Tibial nerve (tissue), 4 donors: Measurements from ENCODE around the gene PFAS. TPM values are rescaled to one million over a fixed set of nuclear protein-coding genes. Genes with fewer than 3 reads are reported as not detected.
"Not testable (repeated sequence)": the region's sequence is repeated elsewhere in the genome, so short reads cannot be mapped to it uniquely, and the experiment has no call there.

Experiments
- DNase-seq, 2 donors: peaks; one replicate each; pipeline ENCODE4 v3.0.0-alpha.2; 2019; ENCODE audit warnings: low spot score in 2 of 2
- H3K27ac ChIP-seq, 4 donors: fragments of 200-600 bp; sonication (generic) in 3 of 4; one replicate each; pipeline ENCODE4 v1.5.1; 2017 to 2019; ENCODE audit warnings: mild to moderate bottlenecking in 1 of 4
- H3K27me3 ChIP-seq, 2 donors: fragments of 200-600 bp; sonication (generic) in 1 of 2; one replicate each; pipeline versions ENCODE4 v1.5.1 to v1.6.0; 2017 to 2019
- H3K36me3 ChIP-seq, 3 donors: fragments of 200-600 bp; sonication (generic); one replicate each; pipeline ENCODE4 v1.5.1; 2018 to 2019
- H3K4me1 ChIP-seq, 4 donors: fragments of 200-600 bp; sonication (generic) in 3 of 4; one replicate each; pipeline ENCODE4 v1.5.1; 2017 to 2019
- H3K4me3 ChIP-seq, 4 donors: fragments of 200-600 bp; sonication (generic) in 3 of 4; one replicate each; pipeline ENCODE4 v1.5.1; 2017 to 2019; ENCODE audit warnings: mild to moderate bottlenecking in 1 of 4, moderate library complexity in 1 of 4
- H3K9me3 ChIP-seq, 4 donors: fragments of 200-600 bp; sonication (generic) in 3 of 4; one replicate each; pipeline ENCODE4 v1.5.1; 2017 to 2019
- EP300 ChIP-seq, 2 donors: sonication (generic); formaldehyde crosslinking; IDR thresholded peaks; one replicate each; pipeline ENCODE4 v1.6.1; 2017; ENCODE audit warnings: antibody characterized with exemption in 2 of 2, mild to moderate bottlenecking in 1 of 2
- POLR2A ChIP-seq, 2 donors: fragments of 450-650 bp; IDR thresholded peaks; one replicate each; pipeline ENCODE4 v1.6.1; 2017; ENCODE audit warnings: antibody characterized with exemption in 2 of 2, mild to moderate bottlenecking in 2 of 2, moderate library complexity in 2 of 2
- WGBS, 2 donors: methylation state at CpG; one replicate each; pipeline ENCODE4 v1.1.5; 2018; 5-methylcytosine and 5-hydroxymethylcytosine counted together
- total RNA-seq, 4 donors: library from RNA; depleted of rRNA; stranded (reverse); fragments of >200 nt; gene quantifications; one replicate each; pipeline ENCODE4 v1.1.0, GENCODE V29; 2016
- TF ChIP-seq, protein P1 (sequence below), 5 experiments: fragments of 200-600 bp in 3 of 5; fragments of 450-650 bp in 2 of 5; sonication (generic) in 3 of 5; IDR thresholded peaks; one replicate each; pipeline ENCODE4 v1.5.1; 2016 to 2019; ENCODE audit warnings: antibody characterized with exemption in 5 of 5, mild to moderate bottlenecking in 3 of 5, moderate library complexity in 2 of 5

Gene PFAS
- total RNA-seq, 4 donors from 2014 or later: 19.2 to 39.9 (median 29.5) TPM

DNA sequence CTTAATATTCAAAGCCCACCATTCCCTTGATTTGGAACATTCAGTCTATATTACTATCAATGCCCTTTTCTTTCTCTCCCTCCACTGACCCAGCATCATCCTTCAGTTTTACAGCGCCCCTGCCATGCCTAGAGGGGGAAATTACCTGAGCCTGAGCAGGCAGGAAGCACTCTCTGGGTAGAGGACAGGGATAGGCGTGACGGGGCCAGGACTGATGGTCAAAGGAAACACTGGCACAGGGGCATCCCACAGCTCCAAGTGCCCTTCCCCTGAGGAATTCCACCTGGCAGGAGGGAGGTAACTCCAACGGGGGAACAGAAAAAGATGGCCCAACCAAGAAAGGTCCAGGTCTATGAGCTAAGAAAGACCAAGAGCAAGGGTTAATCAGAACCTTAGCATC lies 11.2 kb upstream of the PFAS start:
- no peak overlapping the region for H3K4me3 ChIP-seq
- TF ChIP-seq EP300 (IDR thresholded peaks at IDR 0.05): no peak
- TF ChIP-seq, protein P1, sequence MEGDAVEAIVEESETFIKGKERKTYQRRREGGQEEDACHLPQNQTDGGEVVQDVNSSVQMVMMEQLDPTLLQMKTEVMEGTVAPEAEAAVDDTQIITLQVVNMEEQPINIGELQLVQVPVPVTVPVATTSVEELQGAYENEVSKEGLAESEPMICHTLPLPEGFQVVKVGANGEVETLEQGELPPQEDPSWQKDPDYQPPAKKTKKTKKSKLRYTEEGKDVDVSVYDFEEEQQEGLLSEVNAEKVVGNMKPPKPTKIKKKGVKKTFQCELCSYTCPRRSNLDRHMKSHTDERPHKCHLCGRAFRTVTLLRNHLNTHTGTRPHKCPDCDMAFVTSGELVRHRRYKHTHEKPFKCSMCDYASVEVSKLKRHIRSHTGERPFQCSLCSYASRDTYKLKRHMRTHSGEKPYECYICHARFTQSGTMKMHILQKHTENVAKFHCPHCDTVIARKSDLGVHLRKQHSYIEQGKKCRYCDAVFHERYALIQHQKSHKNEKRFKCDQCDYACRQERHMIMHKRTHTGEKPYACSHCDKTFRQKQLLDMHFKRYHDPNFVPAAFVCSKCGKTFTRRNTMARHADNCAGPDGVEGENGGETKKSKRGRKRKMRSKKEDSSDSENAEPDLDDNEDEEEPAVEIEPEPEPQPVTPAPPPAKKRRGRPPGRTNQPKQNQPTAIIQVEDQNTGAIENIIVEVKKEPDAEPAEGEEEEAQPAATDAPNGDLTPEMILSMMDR (IDR thresholded peaks at IDR 0.05): no peak
- no peak for TF ChIP-seq POLR2A (IDR thresholded peaks at IDR 0.05)
- no peak for DNase-seq
- no peaks in the 10 kb centered on the region for H3K4me1 ChIP-seq
- H3K27me3 ChIP-seq: no peaks in the 10 kb centered on the region
- 90 to 91% methylated on average over 4 of the region's 4 CpGs for WGBS, 2 donors
- peaks cover 5 to 84% (median 22%) of the 10 kb centered on the region in 3 donors for H3K36me3 ChIP-seq
- H3K27ac ChIP-seq: no peak overlapping the region
- no peaks in the 10 kb centered on the region for H3K9me3 ChIP-seq

DNA sequence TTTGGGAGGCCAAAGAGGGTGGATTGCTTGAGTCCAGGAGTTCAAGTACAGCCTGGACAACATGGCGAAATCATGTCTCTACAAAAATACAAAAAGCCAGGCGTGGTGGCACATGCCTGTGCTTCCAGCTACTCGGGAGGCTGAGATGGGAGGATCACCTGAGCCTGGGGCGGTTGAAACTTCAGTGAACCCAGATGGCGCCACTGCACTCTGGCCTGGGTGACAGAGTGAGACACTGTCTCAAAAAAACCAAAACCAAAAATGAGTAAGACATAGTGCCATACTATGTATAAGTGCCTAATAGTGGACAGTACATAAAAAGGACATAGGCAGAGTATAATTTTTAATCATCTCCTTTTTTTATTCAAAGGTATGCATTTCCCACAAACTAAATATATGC lies 5.3 kb upstream of the PFAS start:
- no peaks in the 10 kb centered on the region for H3K27me3 ChIP-seq
- no peak overlapping the region for H3K4me3 ChIP-seq
- 93 to 96% methylated on average over 5 of the region's 5 CpGs for WGBS, 2 donors
- H3K4me1 ChIP-seq: peaks cover 0 to 10% (median 2%) of the 10 kb centered on the region in 4 donors
- TF ChIP-seq EP300 (IDR thresholded peaks at IDR 0.05): no peak
- H3K27ac ChIP-seq: no peak overlapping the region
- DNase-seq: no peak
- H3K9me3 ChIP-seq: no peaks in the 10 kb centered on the region
- H3K36me3 ChIP-seq: peaks cover 0 to 48% (median 0%) of the 10 kb centered on the region in 3 donors

DNA sequence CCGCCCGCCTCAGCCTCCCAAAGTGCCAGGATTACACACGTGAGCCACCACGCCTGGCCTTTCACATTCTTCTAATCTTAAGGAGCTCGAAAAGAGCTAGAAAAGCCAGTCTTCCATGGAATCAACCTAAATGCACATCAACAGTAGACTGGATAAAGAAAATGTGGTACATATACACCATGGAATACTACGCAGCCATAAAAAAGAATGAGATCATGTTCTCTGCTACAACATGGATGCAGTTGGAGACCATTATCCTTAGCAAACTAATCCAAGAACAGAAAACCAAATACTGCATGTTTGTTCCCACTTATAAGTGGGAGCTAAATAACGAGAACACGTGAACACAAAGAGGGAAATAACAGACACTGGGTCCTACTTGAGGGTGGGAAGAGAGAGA lies 4.3 kb upstream of the PFAS start:
- DNase-seq: no peak

DNA sequence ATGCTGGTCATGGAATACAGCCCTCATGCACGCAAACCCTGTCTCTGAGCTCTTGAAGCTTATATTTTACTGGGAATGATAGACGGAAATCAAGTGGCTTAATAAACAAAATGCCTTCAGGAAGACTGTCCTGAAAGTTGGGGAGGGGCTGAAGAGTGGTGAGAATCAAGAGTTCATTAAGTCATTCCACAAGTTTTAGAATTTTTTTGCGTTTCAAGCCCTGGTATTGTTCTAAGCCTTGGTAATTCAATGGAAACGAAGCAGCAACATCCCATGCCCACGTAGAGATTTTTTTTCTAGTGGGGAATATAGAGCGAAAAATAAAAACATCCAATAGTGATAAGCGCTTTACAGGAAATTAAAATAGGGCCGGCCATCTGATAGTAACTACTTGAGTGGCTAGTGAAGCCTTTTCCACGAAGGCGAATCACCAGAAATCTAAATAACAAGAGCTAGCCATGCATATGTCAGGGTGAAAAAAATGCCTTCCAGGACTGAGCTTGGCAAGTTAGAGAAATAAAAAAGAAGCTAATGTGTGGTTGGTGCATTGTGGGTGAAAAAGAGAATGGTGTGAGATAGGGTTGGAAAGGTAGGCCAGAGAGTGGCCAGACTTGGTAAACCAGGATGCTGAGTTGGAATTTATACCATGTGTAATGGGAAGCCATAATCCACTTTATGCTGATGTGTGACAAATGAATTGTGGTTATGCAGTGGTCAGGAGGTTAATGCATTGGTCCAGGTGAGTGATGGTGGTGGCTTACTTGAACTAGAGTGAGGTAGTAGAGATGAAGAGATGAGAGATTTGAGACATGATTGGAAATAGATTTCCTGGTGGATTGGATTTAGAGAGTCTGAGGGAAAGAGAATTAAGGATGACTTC lies 772 bp downstream of the PFAS start:
- Histone ChIP-seq H3K4me1 (peaks cover 0 to 20% (median 10%) of the 10 kb centered on the region in 4 donors), H3K36me3 (peaks cover 0 to 23% (median 0%) of the 10 kb centered on the region in 3 donors), H3K27me3 (no peaks in the 10 kb centered on the region), H3K27ac (peak overlapping the region; percentile 97 to 99 (median 98)), H3K4me3 (peak overlapping the region; percentile 59 to 93 (median 83)), H3K9me3 (no peaks in the 10 kb centered on the region)
- TF ChIP-seq, protein P1 (IDR thresholded peaks at IDR 0.05): no peak
- TF ChIP-seq POLR2A (IDR thresholded peaks at IDR 0.05) (no peak), EP300 (IDR thresholded peaks at IDR 0.05) (no peak)
- DNase-seq: no peak
- WGBS, 2 donors: 13% methylated on average over 10 of the region's 10 CpGs

More for the DNA sequence above, 4.3 kb upstream of the PFAS start:
- Histone ChIP-seq H3K36me3 (peaks cover 0 to 39% (median 0%) of the 10 kb centered on the region in 3 donors), H3K27ac (no peak overlapping the region), H3K4me3 (no peak overlapping the region), H3K9me3 (no peaks in the 10 kb centered on the region), H3K4me1 (peaks cover 0 to 15% (median 7%) of the 10 kb centered on the region in 4 donors), H3K27me3 (no peaks in the 10 kb centered on the region)
- 95 to 96% methylated on average over 8 of the region's 8 CpGs for WGBS, 2 donors
- TF ChIP-seq POLR2A (IDR thresholded peaks at IDR 0.05): no peak
- TF ChIP-seq EP300 (IDR thresholded peaks at IDR 0.05): no peak
- TF ChIP-seq, protein P1 (IDR thresholded peaks at IDR 0.05): no peak

DNA sequence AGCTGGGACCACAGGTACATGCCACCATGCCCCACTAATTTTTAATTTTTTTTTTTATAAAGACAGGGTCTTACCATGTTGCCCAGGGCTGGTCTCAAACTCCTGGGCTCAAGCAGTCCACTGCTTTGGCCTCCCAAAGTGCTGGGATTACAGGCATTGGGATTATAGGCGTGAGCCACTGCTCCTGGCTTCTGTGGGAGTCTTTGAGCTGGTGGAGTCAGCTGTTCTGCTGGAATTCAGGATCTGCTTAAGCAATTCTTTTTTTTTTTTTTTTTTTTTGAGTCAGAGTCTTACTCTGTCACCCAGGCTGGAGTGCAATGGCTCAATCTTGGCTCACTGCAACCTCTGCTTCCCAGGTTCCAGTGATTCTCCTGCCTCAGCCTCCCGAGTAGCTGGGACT lies 2.3 kb downstream of the PFAS start:
- DNase-seq, H3K27me3 ChIP-seq, H3K9me3 ChIP-seq, H3K4me3 ChIP-seq, H3K27ac ChIP-seq: not testable (repeated sequence)
- H3K36me3 ChIP-seq: peaks cover 0 to 27% (median 5%) of the 10 kb centered on the region in 3 donors
- 76 to 82% methylated on average over 2 of the region's 2 CpGs for WGBS, 2 donors
- H3K4me1 ChIP-seq: peaks cover 0 to 17% (median 10%) of the 10 kb centered on the region in 4 donors

DNA sequence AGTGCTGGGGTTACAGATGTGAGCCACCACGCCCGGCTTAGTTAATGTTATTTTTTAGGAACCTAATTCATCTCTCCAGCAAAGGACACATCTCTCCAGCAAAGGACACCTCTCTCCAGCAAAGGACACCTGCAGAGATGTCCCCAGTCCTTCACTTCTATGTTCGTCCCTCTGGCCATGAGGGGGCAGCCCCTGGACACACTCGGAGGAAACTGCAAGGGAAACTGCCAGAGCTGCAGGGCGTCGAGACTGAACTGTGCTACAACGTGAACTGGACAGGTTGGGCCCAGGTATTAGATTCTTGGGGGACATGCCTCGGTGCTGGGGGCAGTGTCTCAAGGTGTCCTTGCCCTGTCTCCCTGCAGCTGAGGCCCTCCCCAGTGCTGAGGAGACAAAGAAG lies 4.7 kb downstream of the PFAS start:
- peaks cover 0 to 51% (median 5%) of the 10 kb centered on the region in 3 donors for H3K36me3 ChIP-seq

More for the DNA sequence above, 4.7 kb downstream of the PFAS start:
- Histone ChIP-seq H3K27ac (no peak overlapping the region), H3K4me3 (no peak overlapping the region), H3K27me3 (no peaks in the 10 kb centered on the region), H3K4me1 (peaks cover 0 to 10% (median 8%) of the 10 kb centered on the region in 4 donors), H3K9me3 (no peaks in the 10 kb centered on the region)
- WGBS, 2 donors: 73 to 93% methylated on average over 8 of the region's 8 CpGs
- TF ChIP-seq, protein P1 (IDR thresholded peaks at IDR 0.05): no peak
- TF ChIP-seq EP300 (IDR thresholded peaks at IDR 0.05) (no peak), POLR2A (IDR thresholded peaks at IDR 0.05) (no peak)
- DNase-seq: no peak
